H1 (cell line): ENCODE measurements around the gene CWC25. TPM values are rescaled to one million over a fixed set of nuclear protein-coding genes. Genes with fewer than 3 reads are reported as not detected.

Experiments used
- ATF2 ChIP-seq: IDR thresholded peaks from 2 replicates; pipeline ENCODE4 v1.6.1; 2012; ENCODE audit warnings: low read length, inconsistent platforms
- CBX5 ChIP-seq: fragments of 300-800, 300-1000 bp; sonication (generic); IDR thresholded peaks from 2 replicates; pipeline ENCODE4 v1.7.1; 2016; ENCODE audit warnings: antibody characterized with exemption, low read length, low read depth
- CBX8 ChIP-seq: fragments of 300-800, 300-1000 bp; sonication (generic); IDR thresholded peaks from 2 replicates; pipeline ENCODE4 v1.7.1; 2016; ENCODE audit warnings: low read depth, low read length, borderline replicate concordance
- CTCF ChIP-seq, 3 experiments: IDR thresholded peaks; 1 replicate in 2 of 3; 2 replicates in 1 of 3; pipeline versions ENCODE4 v1.5.1 to v1.6.1; 2011; ENCODE audit warnings: low read length in 3 of 3, mild to moderate bottlenecking in 3 of 3, inconsistent platforms in 2 of 3, low read depth in 1 of 3, moderate library complexity in 1 of 3; ENCODE audit not compliant: insufficient read depth in 1 of 3; ENCODE audit errors: control extremely low read depth in 1 of 3
- EGR1 ChIP-seq: IDR thresholded peaks from 2 replicates; pipeline ENCODE4 v1.6.1; 2011; ENCODE audit warnings: low read depth, low read length, borderline replicate concordance
- FOSL1 ChIP-seq: IDR thresholded peaks from 2 replicates; pipeline ENCODE4 v1.6.1; 2011; ENCODE audit warnings: mild to moderate bottlenecking, low read depth, low read length, moderate library complexity; ENCODE audit not compliant: insufficient read depth
- HDAC2 ChIP-seq, 2 experiments: fragments of 300-600 bp in 1 of 2; sonication (generic) in 1 of 2; IDR thresholded peaks; 2 replicates each; pipeline ENCODE4 v1.6.1; 2011 to 2012; ENCODE audit warnings: low read depth in 2 of 2, low read length in 2 of 2, mild to moderate bottlenecking in 2 of 2, moderate library complexity in 2 of 2, borderline replicate concordance in 1 of 2, inconsistent platforms in 1 of 2
- JUN ChIP-seq: IDR thresholded peaks from 2 replicates; pipeline ENCODE4 v1.6.1; 2011; ENCODE audit warnings: low read depth, mild to moderate bottlenecking, improper control_type of control experiment, low read length
- JUND ChIP-seq: IDR thresholded peaks from 2 replicates; pipeline ENCODE4 v1.6.1; 2011; ENCODE audit warnings: mild to moderate bottlenecking, improper control_type of control experiment, low read length
- KDM1A ChIP-seq: fragments of 200-600, 300-600 bp; sonication (generic); IDR thresholded peaks from 2 replicates; pipeline ENCODE4 v1.7.1; 2016; ENCODE audit warnings: mild to moderate bottlenecking, low read length, borderline replicate concordance
- MAX ChIP-seq: IDR thresholded peaks from 2 replicates; pipeline ENCODE4 v1.6.1; 2012; ENCODE audit warnings: inconsistent platforms
- PHF8 ChIP-seq: fragments of 200-600 bp; sonication (generic); conservative IDR thresholded peaks from 2 replicates; pipeline ENCODE4 v1.7.1; 2012; ENCODE audit warnings: low read depth, mild to moderate bottlenecking, inconsistent platforms, low read length, moderate library complexity
- RBBP5 ChIP-seq: IDR thresholded peaks from 2 replicates; pipeline ENCODE4 v1.7.1; 2012; ENCODE audit warnings: low read depth, mild to moderate bottlenecking, inconsistent platforms, low read length, moderate library complexity, borderline replicate concordance
- RNF2 ChIP-seq: fragments of 200-900, 300-1000 bp; sonication (generic); IDR thresholded peaks from 2 replicates; pipeline ENCODE4 v1.7.1; 2016; ENCODE audit warnings: borderline replicate concordance, low read depth, mild to moderate bottlenecking, antibody characterized with exemption, low read length; ENCODE audit not compliant: poor library complexity, severe bottlenecking; ENCODE audit errors: missing control alignments
- RXRA ChIP-seq: IDR thresholded peaks from 2 replicates; pipeline ENCODE4 v1.6.1; 2011; ENCODE audit warnings: low read depth, mild to moderate bottlenecking, low read length, moderate library complexity; ENCODE audit not compliant: insufficient read depth
- TAF1 ChIP-seq: IDR thresholded peaks from 2 replicates; pipeline ENCODE4 v1.6.1; 2011; ENCODE audit warnings: mild to moderate bottlenecking, low read depth, low read length
- TCF12 ChIP-seq: IDR thresholded peaks from 2 replicates; pipeline ENCODE4 v1.6.1; 2011; ENCODE audit warnings: low read depth, mild to moderate bottlenecking, low read length
- polyA plus RNA-seq, 7 experiments: library from polyadenylated mRNA; depleted of rRNA in 3 of 7; stranded (reverse) in 5 of 7; unstranded in 2 of 7; fragments of >200 nt in 5 of 7; fragments of 200-250 nt in 2 of 7; gene quantifications; 1 replicate in 5 of 7; 2 replicates in 1 of 7; 4 replicates in 1 of 7; pipeline versions ENCODE4 v1.2.1 to v1.2.3, GENCODE V29; 2011 to 2013; ENCODE audit warnings: missing spikeins in 2 of 7, mixed read lengths in 2 of 7
- total RNA-seq: library from RNA; stranded (reverse); fragmentation: NEBNext Ultra II Directional; extraction: Animal tissue kit (Norgen Biotek cat#: 25700); gene quantifications from 2 replicates; pipeline ENCODE4 v1.2.1, GENCODE V29; 2021

The CWC25 gene
- total and polyA plus RNA-seq, 2 of the 8 experiments (the other 6 are each of a cell fraction or from before 2014, with no cell fraction given) = 11.1 to 13.1 TPM

- TF ChIP-seq CTCF (IDR thresholded peaks at IDR 0.05; ENCODE audit: control extremely low read depth in 1 of 3, insufficient read depth in 1 of 3, low read depth in 1 of 3, low read length in 3 of 3) (no peak), MAX (peak; percentile 92), ATF2 (peak; percentile 75), TAF1 (peak; percentile 99), FOSL1 (no peak), RBBP5 (no peak), JUND (no peak; the same call in 1 of the 2 replicates), TCF12 (no peak), PHF8 (peak; percentile 95), HDAC2 (IDR thresholded peaks at IDR 0.05; ENCODE audit: borderline replicate concordance in 1 of 2, low read depth in 2 of 2, low read length in 2 of 2) (no peak), JUN (peak; percentile 61; the same call in 1 of the 2 replicates), EGR1 (no peak; the same call in 1 of the 2 replicates), RNF2 (no peak), RXRA (no peak), KDM1A (no peak), CBX8 (no peak), CBX5 (no peak)
Measured at GRCh38 chr17:38853292-38854219, 28.4 kb upstream of the CWC25 start, which contains the start of gene RPL23 (continued).
